Astrocyte of the spinal cord (primary cell): ENCODE data around the gene RPS6KA6.
"Not testable (repeated sequence)": the region's sequence is repeated elsewhere in the genome, so short reads cannot be mapped to it uniquely, and the experiment has no call there.

Experiments used
- DNase-seq: peaks from one replicate; pipeline ENCODE4 v3.0.0; 2011; ENCODE audit warnings: low read depth, low spot score
- H3K4me3 ChIP-seq: 2 replicates; pipeline ENCODE4 v1.5.1; 2011; ENCODE audit warnings: low read depth, mild to moderate bottlenecking, low read length, moderate library complexity
- in situ Hi-C: cut with HindIII; loops from 2 replicates; pipeline ENCODE4 v1.10.0; 2017; ENCODE audit warnings: low sequenced_read_pairs
- TF ChIP-seq, protein P1 (sequence below): IDR thresholded peaks from 2 replicates; pipeline ENCODE4 v1.5.1; 2012; ENCODE audit warnings: low read depth, mild to moderate bottlenecking, low read length, inconsistent platforms

Gene RPS6KA6

DNA sequence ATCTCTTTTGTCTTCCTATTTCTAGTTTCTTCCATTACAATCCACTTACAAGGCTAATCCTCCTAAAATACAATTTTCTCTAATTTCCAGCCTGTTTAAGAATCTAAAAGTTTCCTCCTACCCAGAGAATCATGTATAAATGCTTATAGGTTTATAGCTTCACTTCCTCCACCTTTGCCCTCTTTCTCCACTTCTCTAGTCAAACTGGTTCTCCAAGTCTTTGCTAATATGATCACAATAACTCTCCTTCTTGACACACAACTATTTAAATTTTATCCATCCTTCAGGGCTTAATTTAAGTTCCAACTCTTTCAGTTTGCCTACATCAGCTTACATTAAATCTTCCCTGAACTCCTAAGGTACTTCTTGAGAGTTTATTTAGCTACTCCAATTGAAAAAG is 69.2 kb downstream of the RPS6KA6 start:
- TF ChIP-seq, protein P1, sequence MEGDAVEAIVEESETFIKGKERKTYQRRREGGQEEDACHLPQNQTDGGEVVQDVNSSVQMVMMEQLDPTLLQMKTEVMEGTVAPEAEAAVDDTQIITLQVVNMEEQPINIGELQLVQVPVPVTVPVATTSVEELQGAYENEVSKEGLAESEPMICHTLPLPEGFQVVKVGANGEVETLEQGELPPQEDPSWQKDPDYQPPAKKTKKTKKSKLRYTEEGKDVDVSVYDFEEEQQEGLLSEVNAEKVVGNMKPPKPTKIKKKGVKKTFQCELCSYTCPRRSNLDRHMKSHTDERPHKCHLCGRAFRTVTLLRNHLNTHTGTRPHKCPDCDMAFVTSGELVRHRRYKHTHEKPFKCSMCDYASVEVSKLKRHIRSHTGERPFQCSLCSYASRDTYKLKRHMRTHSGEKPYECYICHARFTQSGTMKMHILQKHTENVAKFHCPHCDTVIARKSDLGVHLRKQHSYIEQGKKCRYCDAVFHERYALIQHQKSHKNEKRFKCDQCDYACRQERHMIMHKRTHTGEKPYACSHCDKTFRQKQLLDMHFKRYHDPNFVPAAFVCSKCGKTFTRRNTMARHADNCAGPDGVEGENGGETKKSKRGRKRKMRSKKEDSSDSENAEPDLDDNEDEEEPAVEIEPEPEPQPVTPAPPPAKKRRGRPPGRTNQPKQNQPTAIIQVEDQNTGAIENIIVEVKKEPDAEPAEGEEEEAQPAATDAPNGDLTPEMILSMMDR, result no peak
- in situ Hi-C loops, result no loop called here
- DNase-seq, result no peak
- no peak overlapping the region for H3K4me3 ChIP-seq

GRCh38 chrX:84118315-84118714 is 69.7 kb downstream of the RPS6KA6 start:
- no peak overlapping the region for H3K4me3 ChIP-seq
- DNase-seq, result no peak
- TF ChIP-seq, protein P1, result no peak
- in situ Hi-C loops, result no loop called here

DNA sequence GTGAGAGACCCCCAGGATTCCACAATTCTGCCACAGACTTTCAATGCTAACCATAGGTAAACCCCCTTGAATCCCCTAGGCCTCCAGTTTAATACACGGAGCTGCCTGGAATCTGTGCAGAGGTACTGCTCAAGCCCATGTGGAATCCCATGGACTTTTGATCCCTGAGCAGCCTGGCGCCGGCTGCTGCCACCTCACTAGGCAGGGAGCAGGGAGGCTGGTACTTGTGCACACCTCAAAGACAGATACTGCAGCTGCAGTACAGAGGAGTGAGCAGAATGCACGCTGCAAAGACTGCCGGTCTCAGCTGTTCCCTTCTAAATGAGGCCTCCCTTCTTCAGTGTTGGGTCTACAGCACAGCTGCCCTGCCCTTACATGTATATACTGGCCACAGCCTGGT is 79.4 kb downstream of the RPS6KA6 start:
- TF ChIP-seq, protein P1, result no peak

DNA sequence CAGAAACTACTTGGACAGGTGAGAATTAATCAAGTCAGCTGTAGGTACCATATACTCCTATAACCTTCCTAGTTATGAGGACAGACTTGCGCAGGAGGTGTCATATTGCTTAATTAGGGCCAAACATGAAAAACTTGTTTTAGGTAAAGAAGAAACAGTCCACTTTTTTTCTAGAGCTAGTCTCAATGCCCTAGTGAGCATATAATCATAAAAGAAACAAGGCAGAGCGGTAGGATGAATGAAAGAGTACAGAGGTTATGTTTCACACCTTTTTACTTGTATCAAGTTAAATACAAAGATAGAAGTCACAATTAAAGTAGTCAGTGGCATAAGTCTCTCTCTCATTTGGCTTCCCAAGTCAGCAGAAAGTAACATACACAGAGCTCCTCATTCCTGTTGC is 88.9 kb downstream of the RPS6KA6 start:
- H3K4me3 ChIP-seq, result no peak overlapping the region
- in situ Hi-C loops, result no loop called here
- TF ChIP-seq, protein P1, result no peak
- no peak for DNase-seq

More for the DNA sequence above, 79.4 kb downstream of the RPS6KA6 start:
- no peak for DNase-seq
- in situ Hi-C loops, result no loop called here
- no peak overlapping the region for H3K4me3 ChIP-seq

DNA sequence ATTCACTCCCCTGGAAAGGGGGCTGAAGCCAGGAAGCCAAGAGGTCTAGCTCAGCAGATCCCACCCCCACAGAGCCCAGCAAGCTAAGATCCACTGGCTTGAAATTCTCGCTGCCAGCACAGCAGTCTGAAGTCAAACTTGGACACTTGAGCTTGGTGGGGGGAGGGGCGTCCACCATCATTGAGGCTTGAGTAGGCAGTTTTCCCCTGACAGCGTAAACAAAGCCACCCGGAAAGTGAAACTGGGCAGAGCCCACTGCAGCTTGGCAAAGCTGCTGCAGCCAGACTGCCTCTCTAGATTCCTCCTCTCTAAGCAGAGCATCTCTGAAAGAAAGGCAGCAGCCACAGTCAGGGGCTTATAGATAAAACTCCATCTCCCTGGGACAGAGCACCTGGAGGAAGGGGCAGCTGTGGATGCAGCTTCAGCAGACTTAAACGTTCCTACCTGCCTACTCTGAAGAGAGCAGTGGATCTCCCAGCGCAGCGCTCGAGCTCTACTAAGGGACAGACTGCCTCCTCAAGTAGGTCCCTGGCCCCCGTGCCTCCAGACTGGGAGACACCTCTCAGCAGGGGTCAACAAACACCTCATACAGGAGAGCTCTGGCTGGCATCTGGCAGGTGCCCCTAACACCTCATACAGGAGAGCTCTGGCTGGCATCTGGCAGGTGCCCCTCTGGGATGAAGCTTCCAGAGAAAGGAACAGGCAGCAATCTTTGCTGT is 108.4 kb downstream of the RPS6KA6 start:
- H3K4me3 ChIP-seq, in situ Hi-C loops: not testable (repeated sequence)
- peak; percentile 1 for DNase-seq

GRCh38 chrX:84078991-84079390 is 109.0 kb downstream of the RPS6KA6 start:
- no peak for DNase-seq
- TF ChIP-seq, protein P1, result no peak
- H3K4me3 ChIP-seq, result no peak overlapping the region
- in situ Hi-C loops, result no loop called here

DNA sequence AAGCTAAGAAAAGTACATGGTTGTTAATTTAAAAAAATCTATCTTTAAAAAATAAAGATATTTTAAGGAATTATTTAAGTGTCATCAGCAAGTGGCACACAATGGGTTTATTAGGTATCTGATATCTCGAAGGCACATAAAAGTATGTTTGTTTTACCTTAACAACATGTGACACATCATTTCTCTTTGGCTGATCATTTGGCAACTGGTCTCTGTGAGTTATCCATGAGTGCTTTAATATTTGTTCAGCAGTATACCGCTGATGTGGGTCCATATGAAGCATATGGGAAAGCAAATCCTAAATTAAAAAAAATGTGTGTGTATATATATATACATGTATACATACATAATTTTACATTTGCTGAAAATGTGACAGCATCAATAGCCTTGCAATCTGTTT is 123.2 kb downstream of the RPS6KA6 start:
- TF ChIP-seq, protein P1, result no peak
- in situ Hi-C loops, result no loop called here
- no peak overlapping the region for H3K4me3 ChIP-seq
- DNase-seq, result no peak
